IMR-90 (cell line): ENCODE data around the gene RUNX2. TPM values are rescaled to one million over a fixed set of nuclear protein-coding genes. Genes with fewer than 3 reads are reported as not detected.

Source experiments
- ATAC-seq: fragments of 200-7000 bp; cut with Tn5 transposase; 2 replicates; pipeline ENCODE4 v1.9.1; 2020; ENCODE audit warnings: low read depth, mild to moderate bottlenecking, moderate library complexity
- BruUV-seq: library from RNA; stranded (reverse); fragments of 400-500 nt; replicated peaks from 2 replicates; lab custom pipeline; 2021; lab: Mats Ljungman, UMichigan
- CTCF ChIA-PET: fragments of 300-600 bp; formaldehyde crosslinking; extraction: SDS; loops from one replicate; lab custom pipeline; 2021; ENCODE audit warnings: antibody characterized with exemption; lab: Yijun Ruan, JAX
- POLR2A ChIA-PET: fragments of 300-600 bp; sonication (Branson Sonifier 250); formaldehyde crosslinking; loops from one replicate; lab custom pipeline; 2022; ENCODE audit warnings: antibody characterized with exemption; ENCODE audit not compliant: unreplicated experiment; lab: Charles Lee
- DNase-seq: peaks from one replicate; pipeline ENCODE4 v3.0.0; 2013
- H2AFZ ChIP-seq: replicated peaks from 2 replicates; pipeline ENCODE3; 2013; ENCODE audit warnings: low read length, mild to moderate bottlenecking; ENCODE audit not compliant: poor library complexity
- H2AK5ac ChIP-seq: 2 replicates; pipeline ENCODE4 v1.6.1; 2013; ENCODE audit warnings: low read depth, low read length, inconsistent platforms
- H2AK9ac ChIP-seq: replicated peaks from 2 replicates; pipeline ENCODE3; 2013; ENCODE audit warnings: mild to moderate bottlenecking, low read depth, low read length, moderate library complexity; ENCODE audit not compliant: poor library complexity
- H2BK120ac ChIP-seq: 2 replicates; pipeline ENCODE4 v1.6.1; 2013; ENCODE audit warnings: low read depth, low read length, inconsistent platforms
- H2BK15ac ChIP-seq: 3 replicates; pipeline ENCODE4 v1.6.1; 2013; ENCODE audit warnings: low read depth, low read length, inconsistent platforms
- H2BK20ac ChIP-seq: 2 replicates; pipeline ENCODE4 v1.6.1; 2013; ENCODE audit warnings: low read depth, mild to moderate bottlenecking, inconsistent platforms, low read length, moderate library complexity
- H2BK5ac ChIP-seq: 2 replicates; pipeline ENCODE4 v1.6.1; 2013; ENCODE audit warnings: mild to moderate bottlenecking, low read depth, low read length, inconsistent platforms; ENCODE audit not compliant: poor library complexity, severe bottlenecking
- H3K14ac ChIP-seq: replicated peaks from 2 replicates; pipeline ENCODE4 v1.6.1; 2013; ENCODE audit warnings: low read depth, low read length, inconsistent platforms
- H3K18ac ChIP-seq: 2 replicates; pipeline ENCODE4 v1.6.1; 2013; ENCODE audit warnings: low read depth, low read length, control low read depth
- H3K23ac ChIP-seq: 2 replicates; pipeline ENCODE4 v1.6.1; 2013; ENCODE audit warnings: low read depth, low read length, inconsistent platforms
- H3K27ac ChIP-seq: 2 replicates; pipeline ENCODE4 v1.5.1; 2013; ENCODE audit warnings: mild to moderate bottlenecking, control low read depth, low read length; ENCODE audit not compliant: insufficient read depth
- H3K27me3 ChIP-seq: 2 replicates; pipeline ENCODE4 v1.6.1; 2013; ENCODE audit warnings: low read length; ENCODE audit not compliant: control insufficient read depth, insufficient read depth
- H3K36me3 ChIP-seq: 2 replicates; pipeline ENCODE4 v1.6.1; 2013; ENCODE audit warnings: low read length, mixed read lengths; ENCODE audit not compliant: control insufficient read depth, insufficient read depth
- H3K4ac ChIP-seq: 2 replicates; pipeline ENCODE4 v1.6.1; 2013; ENCODE audit warnings: low read depth, low read length, inconsistent platforms
- H3K4me1 ChIP-seq: 2 replicates; pipeline ENCODE4 v1.6.1; 2013; ENCODE audit warnings: low read length, mixed read lengths; ENCODE audit not compliant: control insufficient read depth, insufficient read depth
- H3K4me2 ChIP-seq: 2 replicates; pipeline ENCODE4 v1.6.1; 2013; ENCODE audit warnings: low read depth, mild to moderate bottlenecking, control low read depth, low read length, moderate library complexity
- H3K4me3 ChIP-seq: 2 replicates; pipeline ENCODE4 v1.5.1; 2013; ENCODE audit warnings: low read depth, mild to moderate bottlenecking, control low read depth, low read length, moderate library complexity; ENCODE audit not compliant: insufficient read depth
- H3K56ac ChIP-seq: 2 replicates; pipeline ENCODE4 v1.6.1; 2013; ENCODE audit warnings: low read length, inconsistent platforms; ENCODE audit not compliant: insufficient read depth; ENCODE audit errors: extremely low read depth
- H3K79me1 ChIP-seq, 2 experiments: 2 replicates each; pipeline ENCODE4 v1.6.1; 2013; ENCODE audit warnings: low read length in 2 of 2, inconsistent platforms in 1 of 2, low read depth in 1 of 2
- H3K9ac ChIP-seq: 2 replicates; pipeline ENCODE4 v1.6.1; 2013; ENCODE audit warnings: low read depth, low read length, control low read depth
- H3K9me1 ChIP-seq: 2 replicates; pipeline ENCODE4 v1.6.1; 2013; ENCODE audit warnings: low read length, inconsistent platforms; ENCODE audit not compliant: insufficient read depth
- H3K9me3 ChIP-seq: 2 replicates; pipeline ENCODE4 v1.6.1; 2013; ENCODE audit warnings: low read length; ENCODE audit not compliant: control insufficient read depth, insufficient read depth
- H4K20me1 ChIP-seq: 2 replicates; pipeline ENCODE4 v1.6.1; 2013; ENCODE audit warnings: low read length, inconsistent platforms; ENCODE audit not compliant: insufficient read depth
- H4K5ac ChIP-seq: 2 replicates; pipeline ENCODE4 v1.6.1; 2013; ENCODE audit warnings: mild to moderate bottlenecking, low read depth, low read length, control low read depth
- H4K8ac ChIP-seq, 2 experiments: 2 replicates each; pipeline ENCODE4 v1.6.1; 2013; ENCODE audit warnings: low read depth in 2 of 2, low read length in 2 of 2, control low read depth in 1 of 2, inconsistent platforms in 1 of 2
- H4K91ac ChIP-seq: 2 replicates; pipeline ENCODE4 v1.6.1; 2013; ENCODE audit warnings: low read depth, low read length, inconsistent platforms; ENCODE audit not compliant: insufficient read depth
- MXI1 ChIP-seq: IDR thresholded peaks from 2 replicates; pipeline ENCODE4 v1.6.1; 2012; ENCODE audit warnings: low read depth, mild to moderate bottlenecking, low read length, moderate library complexity, borderline replicate concordance
- dilution Hi-C: fragments of 300-500 bp; cut with HindIII; formaldehyde crosslinking; loops from one replicate; pipeline ENCODE4 v1.14.3; 2018; ENCODE audit warnings: low sequenced_read_pairs; ENCODE audit not compliant: unreplicated experiment
- in situ Hi-C: fragments of 300-500 bp; cut with MboI; formaldehyde crosslinking; loops from 3 replicates; pipeline ENCODE4 v1.14.3; 2019; ENCODE audit warnings: low sequenced_read_pairs, inconsistent platforms, mixed read lengths
- intact Hi-C: fragments of 100-400 bp; cut with micrococcal nuclease; formaldehyde crosslinking; loops from 2 replicates; pipeline ENCODE4 v1.10.0; 2022
- polyA plus RNA-seq, 3 experiments: library from polyadenylated mRNA; depleted of rRNA; stranded (reverse); fragments of >200 nt; gene quantifications; 2 replicates each; pipeline ENCODE4 v1.2.3, GENCODE V29; 2012; ENCODE audit warnings: low replicate concordance in 1 of 3
- total RNA-seq: library from RNA; depleted of rRNA; stranded (reverse); fragments of >200 nt; gene quantifications from 2 replicates; pipeline ENCODE4 v1.2.3, GENCODE V29; 2012

Gene RUNX2
- total and polyA plus RNA-seq, 2 of the 4 experiments (the other 2 are of a cell fraction) = 2.3 to 4.7 TPM

GRCh38 chr6:45644720-45645119 is 316.6 kb downstream of the RUNX2 start:
- H2BK120ac ChIP-seq = no peak overlapping the region; the same call in 1 of the 2 replicates
- no TSS peak for BruUV-seq
- peaks cover 2% of the 10 kb centered on the region for H3K4me1 ChIP-seq
- peak overlapping the region; percentile 13; the same call in 1 of the 2 replicates for H4K91ac ChIP-seq
- H2AK9ac ChIP-seq = no peak overlapping the region
- H3K18ac ChIP-seq = no peak overlapping the region
- H3K36me3 ChIP-seq = no peaks in the 10 kb centered on the region
- no peak overlapping the region for H3K4me2 ChIP-seq
- H3K27me3 ChIP-seq = no peaks in the 10 kb centered on the region; the same call in 1 of the 2 replicates
- no peak overlapping the region; the same call in 2 of the 3 replicates for H2BK15ac ChIP-seq
- H3K9me3 ChIP-seq = no peaks in the 10 kb centered on the region
- H3K4ac ChIP-seq = no peak overlapping the region; the same call in 1 of the 2 replicates
- H2BK5ac ChIP-seq = no peak overlapping the region
- no peak for TF ChIP-seq MXI1
- CTCF ChIA-PET = no interaction called here
- H3K9me1 ChIP-seq = 0 out of 2 replicates have a peak, but pooled peaks cover 6% of the 10 kb centered on the region
- POLR2A ChIA-PET = no interaction called here
- no peak overlapping the region for H4K5ac ChIP-seq
- DNase-seq (no peak), ATAC-seq (no peak)
- no peak overlapping the region for H2BK20ac ChIP-seq
- no peak overlapping the region for H3K56ac ChIP-seq
- H3K79me1 ChIP-seq = no peaks in the 10 kb centered on the region
- no peaks in the 10 kb centered on the region for H4K20me1 ChIP-seq
- no peak overlapping the region for H3K27ac ChIP-seq
- in situ Hi-C loops (no loop called here), intact Hi-C loops (no loop called here), dilution Hi-C loops (no loop called here)
- no peak overlapping the region for H3K9ac ChIP-seq
- H3K14ac ChIP-seq = no peak overlapping the region
- H3K4me3 ChIP-seq = no peak overlapping the region
- H3K23ac ChIP-seq = no peak overlapping the region
- H4K8ac ChIP-seq = no peak overlapping the region
- peak overlapping the region; percentile 54; the same call in 1 of the 2 replicates for H2AK5ac ChIP-seq
- H2AFZ ChIP-seq = peak overlapping the region; percentile 0
